Sigmoid colon (tissue), 3 donors: ENCODE measurements around the gene ADAMTS6.

ENCODE experiments used
- POLR2A ChIP-seq, 2 donors: fragments of 450-650 bp; IDR thresholded peaks; one replicate each; pipeline ENCODE4 v1.6.1; 2016; ENCODE audit warnings: antibody characterized with exemption in 2 of 2, mild to moderate bottlenecking in 2 of 2, moderate library complexity in 2 of 2
- TF ChIP-seq, protein P1 (sequence below), 4 experiments: fragments of 450-650 bp in 3 of 4; fragments of 200-600 bp in 1 of 4; IDR thresholded peaks; one replicate each; pipeline ENCODE4 v1.5.1; 2016 to 2019; ENCODE audit warnings: antibody characterized with exemption in 4 of 4, mild to moderate bottlenecking in 3 of 4, moderate library complexity in 2 of 4

DNA sequence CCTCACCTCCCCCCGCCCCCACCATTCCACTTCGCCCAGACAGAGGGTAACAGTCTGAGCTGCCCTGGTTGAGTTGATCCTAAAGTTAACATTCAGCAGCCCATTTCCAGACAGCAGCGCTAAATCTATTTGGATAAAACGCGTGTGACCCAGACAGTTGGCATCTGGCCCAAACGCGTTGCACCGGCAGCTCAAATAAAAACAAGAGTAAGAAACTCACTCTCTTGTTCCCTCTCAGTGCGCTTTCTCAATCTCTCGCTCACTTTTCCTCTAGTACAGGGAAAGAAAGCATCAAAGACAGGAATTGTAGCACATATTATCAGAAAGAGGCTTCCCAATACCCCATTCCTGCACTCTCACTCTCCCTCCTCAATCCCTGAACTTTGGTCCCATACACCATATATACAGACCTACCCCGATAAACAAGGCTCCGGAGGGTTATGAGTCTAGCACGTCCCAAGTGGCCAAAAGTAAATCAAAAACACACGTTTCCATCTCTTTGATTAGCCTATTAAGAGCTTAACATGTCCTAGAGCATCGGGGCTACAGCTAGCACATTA, 1.3 kb downstream of the ADAMTS6 start:
- TF ChIP-seq, protein P1, sequence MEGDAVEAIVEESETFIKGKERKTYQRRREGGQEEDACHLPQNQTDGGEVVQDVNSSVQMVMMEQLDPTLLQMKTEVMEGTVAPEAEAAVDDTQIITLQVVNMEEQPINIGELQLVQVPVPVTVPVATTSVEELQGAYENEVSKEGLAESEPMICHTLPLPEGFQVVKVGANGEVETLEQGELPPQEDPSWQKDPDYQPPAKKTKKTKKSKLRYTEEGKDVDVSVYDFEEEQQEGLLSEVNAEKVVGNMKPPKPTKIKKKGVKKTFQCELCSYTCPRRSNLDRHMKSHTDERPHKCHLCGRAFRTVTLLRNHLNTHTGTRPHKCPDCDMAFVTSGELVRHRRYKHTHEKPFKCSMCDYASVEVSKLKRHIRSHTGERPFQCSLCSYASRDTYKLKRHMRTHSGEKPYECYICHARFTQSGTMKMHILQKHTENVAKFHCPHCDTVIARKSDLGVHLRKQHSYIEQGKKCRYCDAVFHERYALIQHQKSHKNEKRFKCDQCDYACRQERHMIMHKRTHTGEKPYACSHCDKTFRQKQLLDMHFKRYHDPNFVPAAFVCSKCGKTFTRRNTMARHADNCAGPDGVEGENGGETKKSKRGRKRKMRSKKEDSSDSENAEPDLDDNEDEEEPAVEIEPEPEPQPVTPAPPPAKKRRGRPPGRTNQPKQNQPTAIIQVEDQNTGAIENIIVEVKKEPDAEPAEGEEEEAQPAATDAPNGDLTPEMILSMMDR (IDR thresholded peaks at IDR 0.05) = no peak
- TF ChIP-seq POLR2A (IDR thresholded peaks at IDR 0.05) = no peak
